K562 (cell line): Measurements from ENCODE around the gene KCNK7. TPM values are rescaled to one million over a fixed set of nuclear protein-coding genes. Genes with fewer than 3 reads are reported as not detected.
A peak's percentile ranks its signal among the peaks of the same experiment; 100 is the strongest.

Experiments used
- BACH1 ChIP-seq: fragments of 200-800 bp; sonication (Bioruptor generic); IDR thresholded peaks from 2 replicates; pipeline ENCODE4 v1.6.1; 2016; ENCODE audit warnings: missing genetic modification characterization, missing compliant biosample characterization
- BRF2 ChIP-seq: IDR thresholded peaks from 3 replicates; pipeline ENCODE4 v1.6.1; 2011; ENCODE audit warnings: borderline replicate concordance, mild to moderate bottlenecking; ENCODE audit not compliant: insufficient read length, insufficient read depth
- CBX8 ChIP-seq: fragments of 200-600 bp; sonication (generic); IDR thresholded peaks from 2 replicates; pipeline ENCODE4 v1.6.1; 2012; ENCODE audit warnings: borderline replicate concordance, mixed run types, low read depth, mild to moderate bottlenecking, moderate library complexity, mixed read lengths, low read length, control low read depth, inconsistent platforms; ENCODE audit not compliant: poor library complexity, severe bottlenecking; ENCODE audit errors: extremely low read depth
- COPS2 ChIP-seq: fragments of 450-650 bp; conservative IDR thresholded peaks from 2 replicates; pipeline ENCODE4 v1.6.1; 2016; ENCODE audit warnings: mild to moderate bottlenecking, moderate library complexity
- JUND ChIP-seq, 2 experiments: IDR thresholded peaks; 2 replicates in 1 of 2; 3 replicates in 1 of 2; pipeline ENCODE4 v1.6.1; 2011; ENCODE audit warnings: borderline replicate concordance in 2 of 2, low read depth in 2 of 2, low read length in 2 of 2, improper control_type of control experiment in 1 of 2, missing biosample characterization in 1 of 2, missing genetic modification characterization in 1 of 2, missing genetic modification reagents in 1 of 2
- MNT ChIP-seq, 2 experiments: fragments of 450-650 bp; conservative IDR thresholded peaks; 2 replicates each; pipeline ENCODE4 v1.6.1; 2017; ENCODE audit warnings: mild to moderate bottlenecking in 2 of 2, moderate library complexity in 2 of 2
- MTA2 ChIP-seq: fragments of 450-650 bp; IDR thresholded peaks from 2 replicates; pipeline ENCODE4 v1.6.1; 2016; ENCODE audit warnings: low read depth
- MYC ChIP-seq, 2 experiments: fragments of 250-450 bp in 1 of 2; sonication (Bioruptor Pico) in 1 of 2; IDR thresholded peaks; 2 replicates each; pipeline versions ENCODE4 v1.5.1 to v1.6.1; 2012 to 2021; ENCODE audit warnings: low read depth in 2 of 2, borderline replicate concordance in 1 of 2, improper control_type of control experiment in 1 of 2, low read length in 1 of 2, mild to moderate bottlenecking in 1 of 2, moderate library complexity in 1 of 2
- MYNN ChIP-seq, 2 experiments: sonication (generic); formaldehyde crosslinking in 1 of 2; IDR thresholded peaks; 2 replicates each; pipeline versions ENCODE4 v1.5.0 to v1.6.1; 2016 to 2020; ENCODE audit warnings: antibody characterized with exemption in 1 of 2, missing genetic modification reagents in 1 of 2
- PHB2 ChIP-seq: fragments of 450-650 bp; IDR thresholded peaks from 2 replicates; pipeline ENCODE4 v1.6.1; 2017; ENCODE audit warnings: low read depth
- PRMT5 ChIP-seq: sonication (generic); formaldehyde crosslinking; IDR thresholded peaks from 2 replicates; pipeline ENCODE4 v1.5.0; 2020; ENCODE audit warnings: missing genetic modification reagents
- RNF219 ChIP-seq: fragments of 250-450 bp; sonication (Bioruptor Pico); IDR thresholded peaks from 2 replicates; pipeline ENCODE4 v1.5.0; 2022; ENCODE audit warnings: mild to moderate bottlenecking
- SMC3 ChIP-seq: conservative IDR thresholded peaks from 2 replicates; pipeline ENCODE4 v1.6.1; 2011; ENCODE audit warnings: low read depth, low read length, improper control_type of control experiment; ENCODE audit not compliant: insufficient read depth
- STAT5B ChIP-seq: fragments of 250-450 bp; sonication (Bioruptor Pico); IDR thresholded peaks from 2 replicates; pipeline ENCODE4 v1.8.0; 2021; ENCODE audit warnings: mild to moderate bottlenecking, inconsistent platforms
- TRIM25 ChIP-seq: fragments of 450-650 bp; IDR thresholded peaks from 2 replicates; pipeline ENCODE4 v1.7.0; 2016; ENCODE audit warnings: borderline replicate concordance
- ZBTB1 ChIP-seq: sonication (generic); formaldehyde crosslinking; IDR thresholded peaks from 2 replicates; pipeline ENCODE4 v1.8.1; 2023; ENCODE audit warnings: missing genetic modification reagents, low read depth, mild to moderate bottlenecking, borderline replicate concordance
- ZEB2 ChIP-seq: fragments of 450-650 bp; IDR thresholded peaks from 2 replicates; pipeline ENCODE4 v1.6.1; 2016
- ZNF175 ChIP-seq: fragments of 200-800 bp; sonication (Bioruptor generic); IDR thresholded peaks from 2 replicates; pipeline ENCODE4 v1.6.1; 2016; ENCODE audit warnings: low read depth, mild to moderate bottlenecking, missing genetic modification characterization, missing compliant biosample characterization
- ZNF696 ChIP-seq: fragments of 250-450 bp; sonication (Bioruptor Pico); conservative IDR thresholded peaks from 2 replicates; pipeline ENCODE4 v1.4.0; 2020; ENCODE audit warnings: mild to moderate bottlenecking, moderate library complexity
- polyA plus RNA-seq, 8 experiments: library from polyadenylated mRNA; depleted of rRNA in 4 of 8; stranded (reverse) in 5 of 8; unstranded in 3 of 8; fragments of >200 nt; fragmentation: Nextera tagmentation in 2 of 8; fragmentation: Illumina TruSeq in 1 of 8; extraction: Ambion mirVana in 2 of 8; extraction: Trizol in 1 of 8; gene quantifications; 2 replicates each; pipeline versions ENCODE4 v1.2.1 to v1.2.3, GENCODE V29; 2011 to 2014; ENCODE audit warnings: inconsistent platforms in 1 of 8, missing spikeins in 1 of 8
- total RNA-seq, 7 experiments: library from RNA; depleted of rRNA in 6 of 7; stranded (reverse); fragments of >200 nt in 6 of 7; fragmentation: Illumina TruSeq in 2 of 7; extraction: Trizol in 2 of 7; gene quantifications; 2 replicates each; pipeline versions ENCODE4 v1.2.1 to v1.2.3, GENCODE V29; 2011 to 2021; ENCODE audit warnings: low replicate concordance in 1 of 7

Gene KCNK7
- total and polyA plus RNA-seq, 9 of the 15 experiments (the other 6 are each of a cell fraction or from before 2014, with no cell fraction given), result 0.07 to 0.40 TPM; not detected in 7

- TF ChIP-seq ZBTB1 (CRISPR knock-in tag) (no peak), ZNF175 (peak; percentile 88), SMC3 (no peak), BRF2 (no peak), MYNN (IDR thresholded peaks at IDR 0.05) (peak; percentile 87), MYNN (CRISPR knock-in tag; IDR thresholded peaks at IDR 0.05) (no peak), RNF219 (CRISPR knock-in tag) (no peak), ZNF696 (CRISPR knock-in tag) (no peak), TRIM25 (no peak), CBX8 (no peak), MYC (IDR thresholded peaks at IDR 0.05; ENCODE audit: low read depth, low read length) (peak; percentile 59; the same call in 1 of the 2 replicates), MYC (CRISPR knock-in tag; IDR thresholded peaks at IDR 0.05; ENCODE audit: borderline replicate concordance, low read depth) (no peak), PRMT5 (CRISPR knock-in tag) (no peak), STAT5B (CRISPR knock-in tag) (no peak), ZEB2 (peak; percentile 90), BACH1 (tag) (no peak), MTA2 (peak; percentile 87), COPS2 (no peak), JUND (IDR thresholded peaks at IDR 0.05; ENCODE audit: borderline replicate concordance, low read depth, low read length) (peak; percentile 42; the same call in 1 of the 2 replicates), JUND (tag; IDR thresholded peaks at IDR 0.05; ENCODE audit: borderline replicate concordance, low read depth, low read length) (peak; percentile 39; the same call in 2 of the 3 replicates), MNT (conservative IDR thresholded peaks at IDR 0.05) (peak; percentile 80 to 88), PHB2 (peak; percentile 38; the same call in 1 of the 2 replicates)
Observed at GRCh38 chr11:65574811-65575567, 20.6 kb downstream of the KCNK7 start (continued).
